HUES64 (cell line): ENCODE results near the gene FNDC7.
"Not testable (repeated sequence)": the region's sequence is repeated elsewhere in the genome, so short reads cannot be mapped to it uniquely, and the experiment has no call there.

Experiments
- H3K27ac ChIP-seq: 2 replicates; pipeline ENCODE4 v1.7.0; 2013; ENCODE audit warnings: low read depth, low read length, inconsistent platforms
- H3K27me3 ChIP-seq: 2 replicates; pipeline ENCODE4 v1.6.1; 2013; ENCODE audit warnings: mild to moderate bottlenecking, low read length; ENCODE audit not compliant: insufficient read depth
- H3K36me3 ChIP-seq: 2 replicates; pipeline ENCODE4 v1.6.1; 2013; ENCODE audit warnings: mild to moderate bottlenecking, low read length; ENCODE audit not compliant: insufficient read depth
- H3K4me1 ChIP-seq: 2 replicates; pipeline ENCODE4 v1.6.1; 2013; ENCODE audit warnings: mild to moderate bottlenecking, low read length, moderate library complexity; ENCODE audit not compliant: insufficient read depth
- H3K4me3 ChIP-seq: 2 replicates; pipeline ENCODE4 v1.5.1; 2013; ENCODE audit warnings: mild to moderate bottlenecking, low read length, moderate library complexity
- H3K9ac ChIP-seq: 2 replicates; pipeline ENCODE4 v1.6.1; 2013; ENCODE audit warnings: mild to moderate bottlenecking, low read depth, low read length
- H3K9me3 ChIP-seq: 2 replicates; pipeline ENCODE4 v1.6.1; 2013; ENCODE audit warnings: low read depth, low read length; ENCODE audit not compliant: insufficient read depth
- WGBS: fragments of 150-250, 120-280 bp; methylation state at CpG from one replicate; pipeline ENCODE4 v1.1.7; 2013; ENCODE audit warnings: missing lambda C conversion rate; 5-methylcytosine and 5-hydroxymethylcytosine counted together

FNDC7 gene

DNA sequence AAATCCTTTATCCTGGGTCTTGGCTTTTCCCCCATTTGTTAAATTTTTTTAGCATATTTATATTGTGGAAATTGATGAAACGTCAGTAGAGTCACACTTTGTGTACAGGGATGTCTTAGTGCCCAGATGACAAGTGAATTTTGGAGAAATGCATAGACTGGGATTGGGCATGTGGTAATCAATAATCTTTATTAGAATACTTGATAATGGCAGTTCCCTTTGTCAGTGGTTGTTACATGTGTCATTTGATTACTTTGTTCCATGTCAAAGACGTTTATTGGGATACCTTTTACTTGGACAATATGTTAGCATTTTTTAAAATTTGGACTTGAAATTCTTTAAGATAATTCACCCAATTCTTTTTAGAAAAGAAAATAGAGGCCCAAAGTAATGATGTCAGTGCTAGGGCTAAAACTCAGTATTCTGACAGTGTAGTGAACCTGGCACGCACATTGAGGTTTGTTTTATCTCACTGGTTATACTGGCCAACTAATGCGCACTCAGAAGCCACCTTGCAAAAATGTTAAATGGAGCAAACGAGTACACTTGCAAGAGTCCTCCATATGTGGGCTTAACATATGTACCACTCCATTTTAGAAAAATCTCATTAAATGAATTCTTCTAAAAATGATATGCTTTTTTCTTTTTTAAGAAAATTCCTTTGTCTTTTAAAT is 11.4 kb upstream of the FNDC7 start:
- WGBS = 86% methylated on average over 5 of the region's 5 CpGs
- Histone ChIP-seq H3K27ac (no peak overlapping the region), H3K9ac (no peak overlapping the region), H3K36me3 (peaks cover 56% of the 10 kb centered on the region), H3K27me3 (no peaks in the 10 kb centered on the region), H3K4me3 (no peak overlapping the region), H3K4me1 (no peaks in the 10 kb centered on the region), H3K9me3 (no peaks in the 10 kb centered on the region)

DNA sequence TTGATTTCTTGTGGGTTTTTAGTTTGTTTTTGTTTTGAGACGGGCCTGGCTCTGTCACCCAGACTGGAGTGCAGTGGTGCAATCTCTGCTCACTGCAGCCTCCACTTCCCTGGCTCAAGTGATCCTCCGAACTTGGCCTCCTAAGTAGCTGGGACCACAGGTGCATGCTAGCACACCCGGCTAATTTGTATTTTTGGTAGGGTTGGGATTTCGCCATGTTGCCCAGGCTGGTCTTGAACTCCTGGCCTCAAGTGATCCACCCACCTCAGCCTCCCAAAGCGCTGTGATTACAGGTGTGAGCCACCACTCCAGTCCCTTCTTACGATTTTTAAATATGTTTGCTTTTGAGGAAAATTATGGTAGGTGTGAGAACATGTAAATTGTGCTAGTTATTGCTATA is 10.6 kb upstream of the FNDC7 start:
- peaks cover 48% of the 10 kb centered on the region for H3K36me3 ChIP-seq
- H3K4me1 ChIP-seq, H3K27ac ChIP-seq, H3K9me3 ChIP-seq, H3K27me3 ChIP-seq, H3K9ac ChIP-seq, H3K4me3 ChIP-seq: not testable (repeated sequence)
- WGBS = 92% methylated on average over 6 of the region's 6 CpGs

DNA sequence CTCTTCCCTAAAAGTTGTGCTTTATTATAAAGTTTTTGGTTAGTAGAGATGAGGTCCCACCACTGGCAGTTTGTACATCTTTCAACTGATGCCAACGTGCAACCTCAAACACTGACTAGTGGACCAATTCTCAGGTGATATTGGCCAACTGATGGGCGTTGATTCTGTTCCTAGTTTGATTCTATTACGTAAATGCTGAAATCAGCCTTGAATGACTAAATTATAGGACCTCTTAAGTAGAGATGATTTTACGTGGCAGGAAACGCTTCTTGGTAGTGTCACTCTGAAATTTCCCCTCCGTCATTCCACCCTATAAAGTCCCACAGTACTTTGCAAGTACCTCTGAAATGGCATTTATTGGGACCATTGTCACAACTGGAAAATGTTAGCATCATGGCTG is 8.8 kb upstream of the FNDC7 start:
- 88% methylated on average over 6 of the region's 6 CpGs for WGBS

DNA sequence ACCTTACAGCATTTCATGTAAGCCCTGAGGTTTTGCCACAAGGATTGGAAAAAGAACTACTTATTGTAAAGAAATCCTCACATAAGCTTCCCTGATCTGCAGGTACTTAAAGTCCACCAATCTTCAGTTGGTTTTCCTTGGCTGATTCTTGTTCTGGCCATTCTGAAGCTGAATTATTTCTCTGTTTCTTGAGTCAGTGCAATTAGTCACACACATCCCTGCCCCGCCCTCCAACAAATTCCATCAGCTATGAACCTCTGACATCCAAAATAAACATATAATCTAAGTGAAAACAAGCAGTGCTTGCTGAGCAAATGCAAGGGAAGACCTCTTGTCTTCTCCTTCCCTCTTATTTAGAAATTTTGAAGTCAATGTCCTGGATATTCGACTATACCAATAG is 8.2 kb upstream of the FNDC7 start:
- no peak overlapping the region for H3K4me3 ChIP-seq
- no peak overlapping the region for H3K9ac ChIP-seq
- H3K36me3 ChIP-seq = peaks cover 24% of the 10 kb centered on the region
- no peaks in the 10 kb centered on the region for H3K9me3 ChIP-seq
- H3K27ac ChIP-seq = no peak overlapping the region
- H3K4me1 ChIP-seq = no peaks in the 10 kb centered on the region
- WGBS = 100% methylated on average over 2 of the region's 2 CpGs
- H3K27me3 ChIP-seq = no peaks in the 10 kb centered on the region

More for the DNA sequence above, 8.8 kb upstream of the FNDC7 start:
- no peak overlapping the region for H3K4me3 ChIP-seq
- H3K9ac ChIP-seq = no peak overlapping the region
- H3K4me1 ChIP-seq = no peaks in the 10 kb centered on the region
- no peaks in the 10 kb centered on the region for H3K9me3 ChIP-seq
- H3K27me3 ChIP-seq = no peaks in the 10 kb centered on the region
- H3K36me3 ChIP-seq = peaks cover 29% of the 10 kb centered on the region
- H3K27ac ChIP-seq = no peak overlapping the region

DNA sequence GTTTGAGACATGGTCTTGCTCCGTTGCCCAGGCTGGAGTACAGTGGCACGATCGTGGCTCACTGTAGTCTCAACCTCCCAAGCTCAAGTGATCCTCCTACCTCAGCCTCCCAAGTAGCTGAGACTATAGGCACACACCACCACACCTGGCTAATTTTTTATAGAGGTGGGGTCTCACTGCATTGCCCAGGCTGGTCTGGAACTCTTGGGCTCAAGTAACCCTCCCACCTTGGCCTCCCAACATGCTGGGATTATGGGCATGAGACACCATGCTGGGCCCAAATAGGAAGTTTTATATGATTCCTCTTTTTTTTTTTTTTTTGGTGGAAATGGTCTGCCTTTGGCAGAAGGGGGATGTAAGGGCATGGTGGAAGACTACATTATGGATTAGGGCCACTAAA is 6.1 kb upstream of the FNDC7 start:
- Histone ChIP-seq H3K4me3 (no peak overlapping the region), H3K4me1 (no peaks in the 10 kb centered on the region), H3K9ac (no peak overlapping the region), H3K9me3 (no peaks in the 10 kb centered on the region), H3K27me3 (no peaks in the 10 kb centered on the region), H3K27ac (no peak overlapping the region), H3K36me3 (peaks cover 2% of the 10 kb centered on the region)
- 92% methylated on average over 3 of the region's 3 CpGs for WGBS

DNA sequence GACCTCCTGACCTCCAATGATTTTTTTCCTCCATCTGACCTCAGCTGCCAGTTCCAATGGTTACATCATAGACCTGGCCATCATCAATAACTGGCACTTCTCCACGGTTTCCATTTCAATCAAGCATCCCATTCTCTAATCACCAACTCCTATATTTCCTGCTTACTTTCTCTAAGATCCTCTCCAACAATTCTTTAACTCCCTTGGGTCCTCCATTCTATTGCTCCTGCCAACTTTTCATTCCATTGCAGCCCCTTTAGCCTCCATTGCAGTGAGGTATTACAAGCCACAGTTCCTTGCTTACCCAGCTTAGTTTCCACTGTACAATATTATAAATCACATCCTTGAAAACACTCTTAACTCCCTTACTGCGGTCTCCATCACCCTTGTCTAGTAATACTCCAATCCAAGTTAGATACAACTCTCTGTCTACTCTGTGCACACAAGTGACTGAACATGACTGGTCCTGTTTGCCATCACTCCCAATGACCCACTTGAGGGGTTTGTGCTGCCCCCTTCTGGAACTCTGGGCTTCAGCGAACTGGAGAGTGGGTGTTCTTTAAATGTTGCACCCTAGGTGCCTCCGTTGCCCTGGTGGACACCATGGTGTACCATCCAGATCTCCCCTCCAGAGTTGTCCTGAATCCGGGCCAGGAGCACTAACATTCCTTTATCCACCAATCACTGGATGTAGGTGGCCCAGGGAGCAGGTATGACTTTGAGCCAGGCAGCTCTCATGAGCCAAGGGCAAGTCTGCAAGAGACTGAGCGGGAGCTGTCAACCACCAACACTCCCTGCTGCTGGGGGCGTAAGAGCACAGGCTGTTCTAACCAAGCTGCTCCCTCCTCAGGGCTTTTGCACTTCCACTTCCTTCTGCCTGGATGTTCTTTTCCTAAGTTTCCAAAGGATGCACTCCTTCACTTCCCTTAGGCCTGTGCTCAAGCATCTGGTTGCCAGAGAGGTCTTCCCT is 3.7 kb upstream of the FNDC7 start:
- no peaks in the 10 kb centered on the region for H3K27me3 ChIP-seq
- no peaks in the 10 kb centered on the region for H3K9me3 ChIP-seq
- H3K9ac ChIP-seq = no peak overlapping the region
- 75% methylated on average over 7 of the region's 7 CpGs for WGBS
- no peak overlapping the region for H3K27ac ChIP-seq
- no peaks in the 10 kb centered on the region for H3K36me3 ChIP-seq
- H3K4me3 ChIP-seq = no peak overlapping the region
- H3K4me1 ChIP-seq = no peaks in the 10 kb centered on the region

- Histone ChIP-seq H3K9me3 (no peaks in the 10 kb centered on the region), H3K4me1 (peaks cover 15% of the 10 kb centered on the region), H3K27ac (no peak overlapping the region), H3K4me3 (no peak overlapping the region), H3K27me3 (no peaks in the 10 kb centered on the region), H3K9ac (no peak overlapping the region), H3K36me3 (no peaks in the 10 kb centered on the region)
- 89% methylated on average over 5 of the region's 5 CpGs for WGBS
Observed at GRCh38 chr1:108715932-108716331, 3.2 kb downstream of the FNDC7 start.

DNA sequence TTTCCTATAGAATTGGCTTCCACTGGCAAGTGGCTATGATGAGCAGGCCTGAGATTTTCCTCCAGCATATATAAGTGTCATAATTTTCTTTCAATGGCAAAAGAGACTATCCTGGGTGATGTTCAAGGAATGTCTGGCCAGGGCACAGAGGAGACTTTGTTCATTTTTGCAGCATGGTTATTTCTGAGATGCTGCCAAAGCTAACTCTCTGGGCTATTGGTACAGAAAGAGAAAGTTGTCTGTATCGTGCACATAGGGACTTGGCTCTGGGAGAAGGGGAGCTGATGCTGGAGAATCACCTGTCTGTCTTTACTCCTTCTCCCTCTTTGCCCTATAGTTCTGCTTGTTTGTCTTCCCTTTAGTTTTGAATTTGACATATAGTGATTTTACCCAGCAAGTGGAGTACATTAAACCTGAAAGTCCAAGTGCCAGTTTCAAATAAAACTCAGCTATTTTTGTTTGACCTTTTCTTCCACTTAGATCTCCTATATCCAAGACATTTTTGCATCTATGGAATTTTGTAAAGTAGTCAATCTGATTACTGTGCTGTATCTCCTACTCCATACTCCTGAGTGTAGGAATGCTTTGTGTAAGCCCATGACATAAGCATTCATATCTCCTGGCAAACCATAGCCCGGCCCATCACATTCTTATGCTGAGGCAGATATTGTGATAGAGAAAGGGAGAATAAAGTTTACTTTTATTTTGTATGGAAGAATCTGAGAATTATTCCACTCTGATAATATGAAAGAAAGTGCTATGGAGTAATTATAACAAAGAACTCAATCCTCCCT is 3.9 kb downstream of the FNDC7 start:
- Histone ChIP-seq H3K9ac (no peak overlapping the region), H3K4me1 (peaks cover 19% of the 10 kb centered on the region), H3K4me3 (no peak overlapping the region), H3K9me3 (no peaks in the 10 kb centered on the region), H3K27me3 (no peaks in the 10 kb centered on the region), H3K27ac (no peak overlapping the region), H3K36me3 (no peaks in the 10 kb centered on the region)
- WGBS = 93% methylated on average over 1 of the region's 2 CpGs

- Histone ChIP-seq H3K4me1 (peaks cover 20% of the 10 kb centered on the region), H3K9ac (no peak overlapping the region), H3K27me3 (no peaks in the 10 kb centered on the region), H3K36me3 (no peaks in the 10 kb centered on the region), H3K9me3 (no peaks in the 10 kb centered on the region), H3K4me3 (no peak overlapping the region), H3K27ac (no peak overlapping the region)
- 90% methylated on average over 9 of the region's 9 CpGs for WGBS
Observed at GRCh38 chr1:108717774-108718316, 5.1 kb downstream of the FNDC7 start.

- WGBS = 80% methylated on average over 6 of the region's 6 CpGs
- H3K9ac ChIP-seq = no peak overlapping the region
- H3K4me3 ChIP-seq = no peak overlapping the region
- H3K27me3 ChIP-seq = no peaks in the 10 kb centered on the region
- no peaks in the 10 kb centered on the region for H3K36me3 ChIP-seq
- peaks cover 20% of the 10 kb centered on the region for H3K4me1 ChIP-seq
- no peak overlapping the region for H3K27ac ChIP-seq
- no peaks in the 10 kb centered on the region for H3K9me3 ChIP-seq
Observed at GRCh38 chr1:108718927-108719655, 6.4 kb downstream of the FNDC7 start.
